Pancreas (tissue), 10 donors: Measurements from ENCODE around the gene SNAP47. TPM values are rescaled to one million over a fixed set of nuclear protein-coding genes. Genes with fewer than 3 reads are reported as not detected.

Experiments used
- ATAC-seq, 4 donors: fragments of 200-7000 bp; cut with Tn5 transposase; one replicate each; pipeline versions ENCODE4 v1.8.0 to v1.9.1; 2020; ENCODE audit warnings: mild to moderate bottlenecking in 4 of 4, moderate library complexity in 4 of 4
- DNase-seq, 6 donors: peaks; one replicate each; pipeline ENCODE4 v3.0.0-alpha.2; 2020
- FAIRE-seq: peaks from 2 replicates; lab custom pipeline; 2012; peaks lifted over from hg19 to GRCh38; lab: Jason Lieb, UNC
- H3K27ac ChIP-seq, 4 donors: fragments of 200-600 bp; sonication (generic); 1 replicate in 3 of 4; 2 replicates in 1 of 4; pipeline versions ENCODE4 v1.5.0 to v1.8.0; 2020
- H3K27me3 ChIP-seq, 4 donors: fragments of 200-600 bp; one replicate each; pipeline ENCODE4 v1.8.0; 2021
- H3K36me3 ChIP-seq, 3 donors: fragments of 200-600 bp; sonication (generic) in 1 of 3; one replicate each; pipeline versions ENCODE4 v1.5.0 to v1.8.0; 2020 to 2021
- H3K4me1 ChIP-seq, 3 donors: fragments of 200-600 bp; one replicate each; pipeline ENCODE4 v1.8.0; 2021
- H3K4me3 ChIP-seq, 4 donors: fragments of 200-600 bp; sonication (generic) in 2 of 4; one replicate each; pipeline versions ENCODE4 v1.5.0 to v1.8.0; 2020 to 2021
- H3K9me3 ChIP-seq, 4 donors: fragments of 200-600 bp; one replicate each; pipeline ENCODE4 v1.8.0; 2021
- WGBS, 2 donors: extraction: QIAGEN DNeasy Blood & Tissue Kit; methylation state at CpG; one replicate each; pipeline ENCODE4 v1.1.7; 2013; 5-methylcytosine and 5-hydroxymethylcytosine counted together
- intact Hi-C, 3 donors: fragments of 100-400 bp; cut with DNase I; formaldehyde crosslinking; loops; one replicate each; pipeline versions ENCODE4 v1.11.1 to v1.14.2; 2022
- polyA plus RNA-seq, 2 donors: library from polyadenylated mRNA; stranded (reverse); fragments of 200-250 nt; gene quantifications; one replicate each; pipeline ENCODE4 v1.2.3, GENCODE V29; 2013
- total RNA-seq, 6 donors: library from RNA; stranded (reverse); fragmentation: NEBNext Ultra II Directional in 4 of 6; extraction: Animal tissue kit (Norgen Biotek cat#: 25700) in 4 of 6; gene quantifications; one replicate each; pipeline versions ENCODE4 v1.2.1 to v1.2.4, GENCODE V29; 2021 to 2023
- TF ChIP-seq, protein P1 (sequence below), 4 donors: fragments of 200-600 bp; sonication (generic) in 3 of 4; IDR thresholded peaks; one replicate each; pipeline versions ENCODE4 v1.5.0 to v1.8.0; 2021; ENCODE audit warnings: antibody characterized with exemption in 4 of 4
- donor health status: healthy with polysubstance abuse.
- donor health status: DM: no; HTN: no; CAD: no; lungs with moderate emphysema.
- donor health status: DM: no; HTN: no; CAD: no.
- donor health status: control.
- donor health status: control.
- donor health status: Bipolar disorder and iron deficiency.
- donor health status: DM: yes; HTN: yes; CAD: no.
- donor health status: DM: no; HTN: no; CAD: no.
- donor health status: DM: no; HTN: no; CAD: no.
- donor health status: DM: yes; HTN: yes; CAD: no.

The SNAP47 gene
- total and polyA plus RNA-seq, 8 donors, result 12.3 to 21.5 (median 14.7) TPM

DNA sequence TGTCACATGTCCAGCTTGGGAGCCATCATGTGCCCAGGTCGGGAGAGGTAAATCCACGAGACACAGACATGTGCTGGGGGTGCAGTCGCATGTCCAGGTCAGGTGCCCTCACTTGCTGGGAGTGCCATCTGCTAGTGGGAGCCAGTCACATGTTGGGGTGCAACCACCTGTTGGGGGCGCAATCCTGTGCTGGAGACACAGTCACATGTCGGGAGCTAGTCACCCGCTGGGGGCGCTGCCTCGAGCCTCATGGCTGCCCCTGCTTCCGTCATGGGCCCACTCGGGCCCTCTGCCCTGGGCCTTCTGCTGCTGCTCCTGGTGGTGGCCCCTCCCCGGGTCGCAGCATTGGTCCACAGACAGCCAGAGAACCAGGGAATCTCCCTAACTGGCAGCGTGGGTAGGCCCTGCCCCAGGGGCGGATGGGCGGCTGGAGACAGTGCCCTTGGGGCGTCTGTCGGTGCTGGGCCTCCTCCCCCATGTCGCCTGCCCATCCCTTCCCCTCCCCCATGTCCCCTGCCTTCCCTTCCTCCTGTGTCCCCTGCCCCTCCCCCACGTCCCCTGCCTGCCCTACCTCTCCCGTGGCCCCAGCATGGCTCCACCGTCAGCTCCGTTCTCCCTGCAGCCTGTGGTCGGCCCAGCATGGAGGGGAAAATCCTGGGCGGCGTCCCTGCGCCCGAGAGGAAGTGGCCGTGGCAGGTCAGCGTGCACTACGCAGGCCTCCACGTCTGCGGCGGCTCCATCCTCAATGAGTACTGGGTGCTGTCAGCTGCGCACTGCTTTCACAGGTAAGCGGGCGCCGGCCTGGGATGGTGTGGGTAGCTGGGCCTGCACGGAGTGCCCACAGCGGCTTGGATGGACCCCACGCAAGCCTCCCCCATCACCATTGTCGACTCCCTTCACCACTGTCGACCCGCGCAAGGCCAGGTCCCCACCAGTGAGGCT, 80.5 kb downstream of the SNAP47 start, which contains the start of gene PRSS38:
PRSS38 (plus strand) TSS at position 208 of the 942 bp plus-strand sequence; CDS start at position 250, 42 bp downstream.
- no peak for FAIRE-seq
- Histone ChIP-seq H3K27me3 (no peaks in the 10 kb centered on the region), H3K9me3 (no peaks in the 10 kb centered on the region), H3K27ac (no peak within 1 kb of the TSS), H3K36me3 (no peaks in the 10 kb centered on the region), H3K4me1 (no peaks in the 10 kb centered on the region), H3K4me3 (no peak within 1 kb of the TSS)
- DNase-seq, result peak in 1 of 6 donors; percentile 43
- 90 to 92% methylated on average over 44 of the region's 44 CpGs for WGBS, 2 donors
- intact Hi-C loops, result no loop called here
- ATAC-seq, result no peak
- TF ChIP-seq, protein P1, sequence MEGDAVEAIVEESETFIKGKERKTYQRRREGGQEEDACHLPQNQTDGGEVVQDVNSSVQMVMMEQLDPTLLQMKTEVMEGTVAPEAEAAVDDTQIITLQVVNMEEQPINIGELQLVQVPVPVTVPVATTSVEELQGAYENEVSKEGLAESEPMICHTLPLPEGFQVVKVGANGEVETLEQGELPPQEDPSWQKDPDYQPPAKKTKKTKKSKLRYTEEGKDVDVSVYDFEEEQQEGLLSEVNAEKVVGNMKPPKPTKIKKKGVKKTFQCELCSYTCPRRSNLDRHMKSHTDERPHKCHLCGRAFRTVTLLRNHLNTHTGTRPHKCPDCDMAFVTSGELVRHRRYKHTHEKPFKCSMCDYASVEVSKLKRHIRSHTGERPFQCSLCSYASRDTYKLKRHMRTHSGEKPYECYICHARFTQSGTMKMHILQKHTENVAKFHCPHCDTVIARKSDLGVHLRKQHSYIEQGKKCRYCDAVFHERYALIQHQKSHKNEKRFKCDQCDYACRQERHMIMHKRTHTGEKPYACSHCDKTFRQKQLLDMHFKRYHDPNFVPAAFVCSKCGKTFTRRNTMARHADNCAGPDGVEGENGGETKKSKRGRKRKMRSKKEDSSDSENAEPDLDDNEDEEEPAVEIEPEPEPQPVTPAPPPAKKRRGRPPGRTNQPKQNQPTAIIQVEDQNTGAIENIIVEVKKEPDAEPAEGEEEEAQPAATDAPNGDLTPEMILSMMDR (IDR thresholded peaks at IDR 0.05), result no peak

DNA sequence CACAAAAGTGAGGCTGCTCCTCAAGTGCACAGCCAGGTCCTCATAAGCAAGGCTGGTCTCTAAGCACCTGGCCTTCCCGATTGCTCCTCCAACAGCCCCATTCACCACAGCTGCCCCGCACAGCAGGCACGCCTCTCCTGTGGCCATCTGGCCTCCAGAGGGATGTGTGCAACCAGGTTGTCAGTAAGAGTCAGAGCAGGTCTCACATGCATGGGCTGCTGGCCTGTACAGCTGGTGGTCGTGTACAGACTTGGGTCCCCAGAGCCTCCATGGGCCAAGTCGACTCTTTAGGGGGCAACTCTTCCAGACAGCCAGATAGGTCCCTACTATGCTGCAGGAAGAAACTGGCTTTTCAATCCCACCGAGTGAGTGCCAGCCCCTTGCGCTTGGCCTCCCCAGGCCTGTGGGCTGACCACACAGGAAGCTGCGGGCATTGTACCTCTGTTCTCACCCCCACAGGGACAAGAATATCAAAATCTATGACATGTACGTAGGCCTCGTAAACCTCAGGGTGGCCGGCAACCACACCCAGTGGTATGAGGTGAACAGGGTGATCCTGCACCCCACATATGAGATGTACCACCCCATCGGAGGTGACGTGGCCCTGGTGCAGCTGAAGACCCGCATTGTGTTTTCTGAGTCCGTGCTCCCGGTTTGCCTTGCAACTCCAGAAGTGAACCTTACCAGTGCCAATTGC, 81.7 kb downstream of the SNAP47 start:
- no peaks in the 10 kb centered on the region for H3K36me3 ChIP-seq
- FAIRE-seq (no peak), DNase-seq (no peak), ATAC-seq (no peak)
- 87 to 89% methylated on average over 16 of the region's 16 CpGs for WGBS, 2 donors
- no peaks in the 10 kb centered on the region for H3K27me3 ChIP-seq
- no peaks in the 10 kb centered on the region for H3K4me1 ChIP-seq
- TF ChIP-seq, protein P1 (IDR thresholded peaks at IDR 0.05), result no peak
- H3K9me3 ChIP-seq, result no peaks in the 10 kb centered on the region
- H3K4me3 ChIP-seq, result no peak overlapping the region
- intact Hi-C loops, result no loop called here
- H3K27ac ChIP-seq, result no peak overlapping the region

DNA sequence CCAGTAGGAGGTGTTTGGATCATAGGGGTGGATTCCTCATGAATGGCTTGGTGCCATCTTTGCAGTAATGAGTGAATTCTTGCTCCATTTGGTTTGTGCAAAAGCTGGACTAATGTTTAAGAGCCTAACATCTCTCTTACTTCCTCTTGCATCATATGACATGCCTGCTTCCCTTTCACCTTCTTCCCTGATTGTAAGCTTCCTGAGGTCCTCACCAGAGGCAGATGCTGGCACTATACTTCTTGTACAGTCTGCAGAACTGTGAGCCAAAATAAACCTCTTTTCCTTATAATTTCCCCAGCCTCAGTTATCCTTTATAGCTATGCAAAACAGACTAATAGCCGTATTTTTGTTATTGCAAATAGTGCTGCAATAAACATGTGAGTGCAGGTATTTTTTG, 88.3 kb downstream of the SNAP47 start:
- no peak for ATAC-seq
- WGBS, 2 donors, result 49 to 70% methylated on average over 1 of the region's 1 CpG
- no peak for DNase-seq
- FAIRE-seq, result no peak
- Histone ChIP-seq H3K9me3 (no peaks in the 10 kb centered on the region), H3K36me3 (no peaks in the 10 kb centered on the region), H3K4me3 (no peak overlapping the region), H3K4me1 (no peaks in the 10 kb centered on the region), H3K27ac (no peak overlapping the region), H3K27me3 (no peaks in the 10 kb centered on the region)
- TF ChIP-seq, protein P1 (IDR thresholded peaks at IDR 0.05), result no peak
- intact Hi-C loops, result no loop called here

DNA sequence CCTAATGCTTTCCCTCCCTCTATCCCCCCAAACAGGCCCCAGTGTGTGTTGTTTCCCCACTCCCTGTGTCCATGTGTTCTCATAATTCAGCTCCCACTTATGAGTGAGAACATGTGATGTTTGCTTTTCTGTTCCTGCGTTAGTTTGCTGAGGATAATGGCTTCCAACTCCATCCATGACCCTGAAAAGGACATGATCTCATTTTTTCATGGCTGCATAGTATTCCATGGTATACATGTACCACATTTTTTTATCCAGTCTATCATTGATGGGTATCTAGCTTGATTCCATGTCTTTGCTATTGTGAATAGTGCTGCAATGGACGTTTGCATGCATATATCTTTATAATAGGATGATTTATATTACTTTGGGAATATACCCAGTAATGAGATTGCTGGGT, 89.0 kb downstream of the SNAP47 start:
- Histone ChIP-seq H3K36me3 (no peaks in the 10 kb centered on the region), H3K27ac (no peak overlapping the region), H3K4me1 (no peaks in the 10 kb centered on the region), H3K27me3 (no peaks in the 10 kb centered on the region), H3K4me3 (no peak overlapping the region), H3K9me3 (no peaks in the 10 kb centered on the region)
- no peak for FAIRE-seq
- intact Hi-C loops, result no loop called here
- 24 to 35% methylated on average over 2 of the region's 2 CpGs for WGBS, 2 donors
- TF ChIP-seq, protein P1 (IDR thresholded peaks at IDR 0.05), result no peak
- ATAC-seq, result no peak
- no peak for DNase-seq
